ENCODE results near the gene NDUFV3.
A peak's percentile ranks its signal among the peaks of the same experiment; 100 is the strongest.

NDUFV3 gene

DNA sequence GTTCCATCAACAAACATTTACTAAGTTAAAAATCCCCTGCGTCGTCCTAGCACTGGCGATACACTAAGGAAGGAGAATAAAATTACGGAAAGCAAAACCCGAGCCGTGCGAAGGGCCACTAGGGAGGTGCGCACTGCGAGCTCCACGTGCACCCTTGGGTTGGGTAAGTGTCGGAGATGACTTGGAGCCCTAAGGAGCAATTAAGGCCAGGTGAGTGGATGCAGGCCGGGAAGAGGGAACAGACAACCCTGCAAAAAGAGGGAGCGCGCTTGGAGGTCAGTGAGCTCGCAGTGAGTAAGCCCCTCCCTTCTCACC lies 14.5 kb upstream of the NDUFV3 start:
- peak overlapping the region; percentile 61 for H3K4me3 ChIP-seq (ENCODE audit: control insufficient read depth, low read depth, low read length)
- TF ChIP-seq, protein P1, sequence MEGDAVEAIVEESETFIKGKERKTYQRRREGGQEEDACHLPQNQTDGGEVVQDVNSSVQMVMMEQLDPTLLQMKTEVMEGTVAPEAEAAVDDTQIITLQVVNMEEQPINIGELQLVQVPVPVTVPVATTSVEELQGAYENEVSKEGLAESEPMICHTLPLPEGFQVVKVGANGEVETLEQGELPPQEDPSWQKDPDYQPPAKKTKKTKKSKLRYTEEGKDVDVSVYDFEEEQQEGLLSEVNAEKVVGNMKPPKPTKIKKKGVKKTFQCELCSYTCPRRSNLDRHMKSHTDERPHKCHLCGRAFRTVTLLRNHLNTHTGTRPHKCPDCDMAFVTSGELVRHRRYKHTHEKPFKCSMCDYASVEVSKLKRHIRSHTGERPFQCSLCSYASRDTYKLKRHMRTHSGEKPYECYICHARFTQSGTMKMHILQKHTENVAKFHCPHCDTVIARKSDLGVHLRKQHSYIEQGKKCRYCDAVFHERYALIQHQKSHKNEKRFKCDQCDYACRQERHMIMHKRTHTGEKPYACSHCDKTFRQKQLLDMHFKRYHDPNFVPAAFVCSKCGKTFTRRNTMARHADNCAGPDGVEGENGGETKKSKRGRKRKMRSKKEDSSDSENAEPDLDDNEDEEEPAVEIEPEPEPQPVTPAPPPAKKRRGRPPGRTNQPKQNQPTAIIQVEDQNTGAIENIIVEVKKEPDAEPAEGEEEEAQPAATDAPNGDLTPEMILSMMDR (IDR thresholded peaks at IDR 0.05; ENCODE audit: control insufficient read depth, insufficient read depth, low read depth, low read length, missing control alignments): no peak
- no peak for DNase-seq (ENCODE audit: low read depth)

DNA sequence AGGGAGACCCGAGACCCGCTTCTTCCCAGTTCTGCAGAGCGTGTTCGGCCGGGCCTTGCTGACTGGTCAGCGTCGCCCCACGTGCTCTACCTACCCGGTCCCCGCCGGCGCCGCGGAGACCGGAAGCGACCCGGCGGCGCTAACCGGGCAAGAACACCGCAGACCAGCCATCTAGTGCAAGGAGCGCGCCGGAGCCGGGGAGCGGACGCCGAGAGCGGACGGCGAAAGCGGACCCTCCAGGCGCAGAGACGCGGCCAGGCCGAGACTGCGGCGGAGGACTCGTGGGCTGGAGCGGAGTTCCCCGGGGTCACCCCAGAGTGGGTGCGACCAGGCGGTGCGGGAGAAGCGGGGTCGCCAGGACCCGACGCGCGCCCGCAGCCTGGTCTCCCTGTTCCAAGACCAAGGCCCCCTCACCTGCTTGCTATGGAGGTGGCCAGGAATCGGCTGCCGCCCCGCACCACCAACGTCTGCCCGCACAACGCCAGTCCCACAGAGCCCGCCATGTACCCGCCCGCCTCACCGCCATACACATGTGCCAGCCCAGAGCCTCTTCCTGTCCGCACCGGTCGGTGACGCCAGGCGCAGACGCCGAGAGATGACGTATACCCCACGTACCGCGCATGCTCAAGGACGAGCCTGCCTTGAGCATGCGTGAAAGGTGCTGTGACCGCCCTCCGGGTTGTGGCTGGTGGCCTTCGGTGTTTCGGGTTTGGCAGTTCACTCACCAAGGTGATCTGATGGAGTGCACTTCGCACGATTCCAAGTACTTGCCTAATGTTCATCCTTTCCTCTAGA lies 13.9 kb upstream of the NDUFV3 start, which contains the start of gene WDR4:
WDR4 (minus strand) TSS at position 547 of the 795 bp plus-strand sequence; CDS start at position 503, 44 bp downstream.
- TF ChIP-seq, protein P1 (IDR thresholded peaks at IDR 0.05; ENCODE audit: control insufficient read depth, insufficient read depth, low read depth, low read length, missing control alignments): no peak
- H3K4me3 ChIP-seq (ENCODE audit: control insufficient read depth, low read depth, low read length): peak within 1 kb of the TSS; percentile 61
- DNase-seq (ENCODE audit: low read depth): peak; percentile 79

DNA sequence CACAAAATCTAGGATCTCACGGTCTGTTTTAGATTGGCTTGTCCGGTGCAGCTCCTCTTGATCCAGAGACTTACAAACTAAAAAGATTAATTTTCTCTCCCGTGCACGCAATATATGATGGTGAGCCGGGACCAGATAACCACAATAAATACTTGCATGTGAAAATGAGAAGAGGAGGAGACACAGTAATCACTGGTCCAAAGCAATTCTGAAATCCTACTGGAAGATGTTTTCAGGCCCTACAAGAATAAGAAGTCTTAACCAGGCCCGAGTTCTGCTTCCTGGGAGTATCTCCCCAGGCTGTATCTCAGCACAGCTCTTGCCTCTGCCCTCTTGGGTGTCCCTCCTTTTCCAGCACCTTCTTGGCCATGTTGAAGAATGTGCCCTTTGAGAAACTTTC lies 12.8 kb upstream of the NDUFV3 start:
- TF ChIP-seq, protein P1 (IDR thresholded peaks at IDR 0.05; ENCODE audit: control insufficient read depth, insufficient read depth, low read depth, low read length, missing control alignments): no peak
- H3K4me3 ChIP-seq (ENCODE audit: control insufficient read depth, low read depth, low read length): peak overlapping the region; percentile 61
- DNase-seq (ENCODE audit: low read depth): no peak

DNA sequence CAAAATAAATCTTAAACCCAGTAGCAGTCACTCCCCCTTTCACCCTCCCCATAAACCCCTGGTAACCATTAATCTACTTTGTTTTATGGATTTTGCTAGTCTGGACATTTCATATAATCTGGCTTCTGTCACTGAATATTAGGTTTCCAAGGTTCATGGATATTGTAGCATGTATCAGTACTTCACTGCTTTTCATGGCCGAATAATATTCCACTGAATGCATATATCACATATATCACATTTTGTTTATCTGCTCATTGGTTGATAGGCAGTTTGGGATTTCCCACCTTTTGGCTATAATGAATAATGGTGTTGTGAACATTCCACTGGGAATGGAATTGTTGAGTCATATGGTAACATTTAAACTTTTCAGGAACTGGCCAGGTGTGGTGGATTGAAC lies 9.2 kb upstream of the NDUFV3 start:
- no peak overlapping the region for H3K4me3 ChIP-seq (ENCODE audit: control insufficient read depth, low read depth, low read length)
- TF ChIP-seq, protein P1 (IDR thresholded peaks at IDR 0.05; ENCODE audit: control insufficient read depth, insufficient read depth, low read depth, low read length, missing control alignments): no peak
- no peak for DNase-seq (ENCODE audit: low read depth)

DNA sequence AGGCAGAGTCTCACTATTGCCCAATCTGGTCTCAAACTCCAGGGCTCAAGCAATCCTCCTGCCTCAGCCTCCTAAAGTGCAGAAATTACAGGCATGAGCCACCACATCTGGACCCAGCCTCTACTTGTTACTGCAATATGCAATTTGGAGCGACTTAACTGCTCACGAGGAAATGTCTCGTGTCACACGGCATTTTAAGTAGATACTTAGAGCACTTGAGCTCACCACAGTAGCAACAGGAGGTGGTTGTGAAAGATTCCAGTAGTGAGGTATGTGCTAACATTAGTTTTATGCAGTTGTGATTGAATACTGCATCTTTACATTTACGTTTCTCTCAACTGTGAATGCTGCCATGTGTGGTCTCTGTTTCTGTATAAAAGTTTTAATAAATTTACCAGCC lies 5.8 kb upstream of the NDUFV3 start:
- no peak for DNase-seq (ENCODE audit: low read depth)
- TF ChIP-seq, protein P1 (IDR thresholded peaks at IDR 0.05; ENCODE audit: control insufficient read depth, insufficient read depth, low read depth, low read length, missing control alignments): no peak
- no peak overlapping the region for H3K4me3 ChIP-seq (ENCODE audit: control insufficient read depth, low read depth, low read length)

DNA sequence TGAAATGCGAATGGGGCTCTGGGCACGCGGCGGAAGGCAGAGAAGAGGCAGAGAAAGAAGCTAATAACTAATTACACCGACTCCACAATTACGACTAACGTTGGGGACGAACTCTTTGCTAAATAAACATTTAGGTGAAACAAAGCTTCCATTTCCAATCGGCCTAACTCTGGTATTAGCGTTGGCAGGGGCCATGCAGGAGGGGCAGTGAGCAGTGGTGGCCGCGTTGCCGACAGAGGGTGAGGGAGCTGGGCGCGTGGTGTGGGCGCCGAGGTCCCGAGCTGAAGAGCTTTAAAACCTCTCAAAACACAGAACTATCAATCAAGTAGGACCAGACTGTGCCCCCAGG lies 553 bp upstream of the NDUFV3 start:
- no peak for DNase-seq (ENCODE audit: low read depth)
- TF ChIP-seq, protein P1 (IDR thresholded peaks at IDR 0.05; ENCODE audit: control insufficient read depth, insufficient read depth, low read depth, low read length, missing control alignments): no peak
- H3K4me3 ChIP-seq (ENCODE audit: control insufficient read depth, low read depth, low read length): peak overlapping the region; percentile 47
